Inferior parietal cortex (tissue), 1 donor: ENCODE results near the gene RPL35.
"Not testable (repeated sequence)": the region's sequence is repeated elsewhere in the genome, so short reads cannot be mapped to it uniquely, and the experiment has no call there.

Source experiments
- DNase-seq: peaks from one replicate; pipeline ENCODE4 v3.0.0-alpha.2; 2016; ENCODE audit errors: extremely low spot score

The RPL35 gene

GRCh38 chr9:124852829-124853531 lies 8.8 kb downstream of the RPL35 start, which contains the start of gene WDR38:
Gene WDR38, plus strand, starts transcription at chr9:124853460. Its CDS starts 72 bp downstream, at chr9:124853532.
- peak; percentile 73 for DNase-seq

- DNase-seq: no peak
Measured at GRCh38 chr9:124852121-124852828, 9.5 kb downstream of the RPL35 start.

- no peak for DNase-seq
Measured at GRCh38 chr9:124849801-124850200, 12.0 kb downstream of the RPL35 start.

- DNase-seq: no peak
Measured at GRCh38 chr9:124846969-124847368, 14.8 kb downstream of the RPL35 start.

GRCh38 chr9:124846467-124846866 lies 15.3 kb downstream of the RPL35 start:
- DNase-seq: not testable (repeated sequence)

- no peak for DNase-seq
Measured at GRCh38 chr9:124844291-124844690, 17.5 kb downstream of the RPL35 start.

GRCh38 chr9:124843456-124844034 lies 18.2 kb downstream of the RPL35 start:
- DNase-seq: no peak

- no peak for DNase-seq
Measured at GRCh38 chr9:124841075-124841821, 20.5 kb downstream of the RPL35 start.

GRCh38 chr9:124840300-124840833 lies 21.4 kb downstream of the RPL35 start:
- no peak for DNase-seq

- no peak for DNase-seq
Measured at GRCh38 chr9:124839612-124840299, 22.0 kb downstream of the RPL35 start.

- not testable (repeated sequence) for DNase-seq
Measured at GRCh38 chr9:124838567-124839275, 23.0 kb downstream of the RPL35 start.

- not testable (repeated sequence) for DNase-seq
Measured at GRCh38 chr9:124838132-124838531, 23.6 kb downstream of the RPL35 start.

- no peak for DNase-seq
Measured at GRCh38 chr9:124835026-124835557, 26.7 kb downstream of the RPL35 start.

GRCh38 chr9:124834591-124834990 lies 27.2 kb downstream of the RPL35 start:
- no peak for DNase-seq

- DNase-seq: no peak
Measured at GRCh38 chr9:124831642-124832364, 30.0 kb downstream of the RPL35 start.

GRCh38 chr9:124830593-124830992 lies 31.2 kb downstream of the RPL35 start:
- no peak for DNase-seq

GRCh38 chr9:124829334-124829669 lies 32.5 kb downstream of the RPL35 start:
- DNase-seq: no peak

GRCh38 chr9:124828489-124829333 lies 33.0 kb downstream of the RPL35 start:
- no peak for DNase-seq
